NCI-H2196 treated with DMSO at 0.1 percent for 48 hours (cell line): Measurements from ENCODE around the gene PDE10A.
"Not testable (repeated sequence)": the region's sequence is repeated elsewhere in the genome, so short reads cannot be mapped to it uniquely, and the experiment has no call there.

Experiments
- DNase-seq: peaks from one replicate; lab custom pipeline; 2025; ENCODE audit not compliant: unreplicated experiment; lab: John Stamatoyannopoulos, UW

The PDE10A gene

DNA sequence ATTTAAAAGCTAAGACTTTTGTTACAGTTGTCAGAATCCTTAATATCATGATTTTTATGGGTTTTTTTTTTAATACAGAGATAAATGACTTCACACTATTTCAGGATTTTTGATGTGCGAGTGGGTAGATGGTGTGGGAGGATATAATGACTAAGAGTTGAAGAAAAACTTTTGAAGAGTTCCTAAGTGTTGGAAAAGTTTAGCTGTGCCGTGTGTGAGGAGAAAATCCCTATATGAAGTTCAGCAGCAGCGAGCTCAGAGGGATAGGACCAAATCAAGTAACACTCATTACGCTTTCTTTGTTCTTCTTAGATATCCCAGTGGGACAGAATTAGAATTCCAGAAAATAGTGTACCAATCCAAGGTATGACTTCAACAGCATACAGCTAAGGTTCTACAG lies 34.1 kb downstream of the PDE10A start:
- no peak for DNase-seq

DNA sequence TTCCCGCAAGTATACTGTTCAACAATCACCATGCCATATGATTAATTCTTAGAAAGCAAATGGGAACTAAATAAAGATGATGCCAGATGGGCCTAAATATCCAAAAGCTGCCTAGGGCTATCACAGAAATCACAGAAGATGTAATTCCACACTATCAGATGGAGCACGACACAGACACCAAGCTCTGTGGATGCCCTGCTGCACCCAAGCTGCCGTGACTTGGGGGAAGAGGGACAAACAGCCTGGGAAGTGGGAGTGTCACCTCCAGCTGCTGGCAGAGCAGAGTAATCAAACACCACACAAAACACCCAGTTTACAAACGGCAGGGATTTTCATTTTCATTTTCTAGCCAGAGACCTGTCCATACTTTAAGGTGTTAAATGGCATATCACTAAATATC lies 35.7 kb downstream of the PDE10A start:
- no peak for DNase-seq

DNA sequence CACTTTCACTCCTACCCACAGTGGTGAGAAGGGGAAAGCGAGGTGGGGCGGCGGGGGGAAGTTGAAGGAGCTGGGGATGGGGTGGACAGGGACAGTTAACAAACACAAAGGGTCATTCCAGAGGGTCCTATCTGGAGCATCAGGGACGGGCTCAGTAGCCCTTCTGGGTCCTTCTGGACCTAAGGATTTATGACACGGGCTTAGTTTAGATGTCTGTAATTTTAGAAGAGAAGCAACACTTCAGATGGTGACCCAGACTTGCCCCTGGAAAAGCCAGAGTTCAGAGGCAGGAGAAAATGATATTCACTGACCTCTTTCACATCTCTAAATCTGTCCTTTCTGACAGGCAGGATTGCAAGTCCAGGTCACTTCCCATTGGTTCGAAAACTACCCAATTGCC lies 36.3 kb downstream of the PDE10A start:
- DNase-seq: no peak

DNA sequence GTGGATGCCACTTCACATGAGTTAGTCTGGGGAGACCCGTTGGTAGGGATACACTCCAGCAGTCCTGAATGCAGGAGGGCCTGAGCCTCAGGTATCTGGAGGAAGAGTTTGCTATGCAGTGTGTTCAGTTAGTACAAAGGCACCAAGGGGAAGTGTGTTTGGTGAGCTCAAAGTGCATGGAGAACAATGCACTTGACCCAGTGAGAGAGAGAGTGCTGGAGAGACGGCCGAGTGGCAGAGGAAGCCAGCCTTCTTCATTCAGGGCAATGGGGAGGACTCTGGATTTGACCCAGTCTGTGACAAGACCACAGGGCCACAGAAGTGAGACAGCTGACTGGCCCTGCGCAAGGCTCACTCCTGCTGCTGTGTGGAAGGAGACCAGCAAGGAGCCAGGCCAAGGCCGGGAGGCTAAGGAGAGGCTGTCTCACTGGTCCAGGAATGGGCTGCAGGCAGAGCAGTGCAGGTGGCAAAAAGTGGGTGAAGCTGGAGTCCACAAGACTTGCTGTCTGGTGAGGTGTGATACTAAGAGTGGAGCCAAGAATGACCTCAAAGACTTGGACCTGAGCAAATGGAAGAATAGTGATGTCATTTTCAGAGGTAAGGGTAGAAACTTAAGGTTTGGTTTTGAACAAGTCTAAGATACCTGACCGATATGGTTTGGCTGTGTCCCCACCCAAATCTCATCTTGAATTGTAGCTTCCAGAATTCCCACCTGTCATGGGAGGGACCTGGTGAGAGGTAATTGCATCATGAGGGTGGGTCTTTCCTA lies 38.0 kb downstream of the PDE10A start:
- DNase-seq: no peak

DNA sequence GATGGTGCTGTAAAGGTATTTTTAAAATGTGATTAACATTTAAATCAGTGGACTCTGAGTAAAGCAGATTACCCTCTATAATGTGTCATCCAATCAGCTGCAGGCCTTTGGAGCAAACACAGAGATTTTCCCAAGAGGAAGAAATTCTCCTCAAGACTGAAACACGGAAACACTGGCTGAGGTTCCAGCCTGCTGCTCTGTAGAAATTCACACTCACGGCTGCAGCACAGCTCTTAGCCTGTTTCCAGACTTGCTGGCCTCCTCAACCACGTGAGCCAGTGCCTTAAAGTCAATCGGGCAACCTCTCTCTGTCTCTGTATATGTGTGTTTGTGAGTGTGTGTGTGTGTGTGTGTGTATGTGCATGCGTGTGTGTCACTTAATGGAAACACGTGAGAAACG lies 41.1 kb downstream of the PDE10A start:
- no peak for DNase-seq

DNA sequence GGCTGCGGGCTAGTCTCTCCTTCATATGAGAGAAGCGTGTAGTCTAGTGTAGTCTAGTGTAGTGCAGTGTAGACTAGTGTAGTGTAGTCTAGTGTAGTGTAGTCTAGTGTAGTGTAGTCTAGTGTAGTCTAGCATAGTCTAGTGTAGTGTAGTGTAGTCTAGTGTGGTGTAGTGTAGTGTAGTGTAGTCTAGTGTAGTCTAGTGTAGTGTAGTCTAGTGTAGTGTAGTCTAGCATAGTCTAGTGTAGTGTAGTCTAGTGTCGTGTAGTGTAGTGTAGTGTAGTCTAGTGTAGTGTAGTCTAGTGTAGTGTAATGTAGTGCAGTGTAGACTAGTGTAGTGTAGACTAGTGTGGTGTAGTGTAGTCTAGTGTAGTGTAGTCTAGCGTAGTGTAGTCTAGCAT lies 44.1 kb downstream of the PDE10A start:
- DNase-seq: not testable (repeated sequence)

DNA sequence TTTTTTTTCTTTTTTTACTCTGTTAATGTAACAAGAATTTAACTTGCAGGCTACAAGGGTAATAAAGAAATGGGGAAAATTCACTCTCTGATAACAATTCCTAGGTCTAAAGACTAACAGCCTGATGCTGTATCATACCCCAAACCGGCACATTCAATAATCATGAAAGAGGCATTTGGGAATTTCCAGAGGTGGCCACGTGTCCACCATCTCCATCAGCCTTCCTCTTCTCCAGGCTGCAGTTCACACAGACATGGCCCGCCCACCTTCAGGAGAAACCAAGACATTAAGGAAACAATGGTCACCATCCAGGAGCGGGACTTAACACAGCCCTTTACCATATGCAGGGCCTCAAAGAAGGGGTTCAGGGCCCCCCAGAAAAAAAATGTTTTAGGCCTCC lies 44.8 kb downstream of the PDE10A start:
- DNase-seq: no peak

DNA sequence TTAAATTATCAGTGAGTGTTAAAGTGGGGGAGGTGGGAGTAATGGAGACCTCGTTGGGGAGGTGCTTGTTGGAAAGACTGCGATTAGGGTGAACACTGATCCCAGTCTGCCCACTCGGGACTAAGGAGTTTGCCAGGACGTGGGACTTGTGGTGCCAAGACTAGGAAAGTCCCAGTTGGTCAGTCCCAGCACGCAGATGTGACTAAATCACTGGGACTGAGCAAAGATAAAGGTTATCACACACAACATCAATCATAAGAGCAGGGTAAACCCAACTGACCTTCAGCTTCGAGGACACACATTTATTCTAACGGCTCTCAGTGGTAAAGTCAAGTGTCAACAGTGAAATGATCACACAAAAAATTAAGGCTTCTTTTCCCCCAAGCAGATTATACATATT lies 45.5 kb downstream of the PDE10A start:
- DNase-seq: no peak

DNA sequence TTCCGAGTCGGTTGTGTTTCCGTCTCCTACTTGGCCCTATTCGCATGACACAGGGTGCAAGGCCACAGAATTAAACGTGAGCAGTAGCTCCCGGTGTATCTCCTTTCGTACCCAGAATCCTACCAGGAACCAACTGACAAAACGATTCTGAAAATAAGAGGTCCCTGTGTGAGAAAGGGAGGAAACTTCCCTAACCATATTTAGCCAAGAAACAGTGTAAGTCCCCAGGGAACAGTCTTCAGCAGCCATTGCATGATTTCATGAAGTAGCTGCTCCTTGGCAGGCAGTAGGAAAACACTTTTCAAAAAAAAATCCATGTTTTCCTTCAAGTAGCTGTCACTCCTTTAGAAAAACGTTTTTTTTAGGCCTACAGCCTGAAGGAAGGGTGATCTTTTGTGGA lies 46.9 kb downstream of the PDE10A start:
- DNase-seq: no peak

DNA sequence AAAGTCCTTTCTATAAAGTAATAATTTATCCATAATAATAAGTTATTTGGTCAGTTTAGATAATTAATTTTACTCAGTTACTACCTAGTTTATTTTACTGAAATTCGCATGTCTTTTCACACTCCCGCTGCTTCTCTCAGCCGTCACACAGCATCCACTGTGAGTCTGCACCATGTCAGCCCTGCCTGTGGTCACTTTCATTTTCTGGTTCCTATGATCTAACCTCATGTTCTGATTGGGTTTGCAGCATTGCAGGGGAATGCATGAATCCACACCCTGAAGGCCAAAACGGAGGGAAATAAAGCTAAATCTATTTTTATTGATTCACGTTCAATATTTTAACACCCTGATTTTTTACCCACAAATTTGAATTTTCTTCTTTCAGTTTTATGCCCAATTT lies 47.4 kb downstream of the PDE10A start:
- no peak for DNase-seq

DNA sequence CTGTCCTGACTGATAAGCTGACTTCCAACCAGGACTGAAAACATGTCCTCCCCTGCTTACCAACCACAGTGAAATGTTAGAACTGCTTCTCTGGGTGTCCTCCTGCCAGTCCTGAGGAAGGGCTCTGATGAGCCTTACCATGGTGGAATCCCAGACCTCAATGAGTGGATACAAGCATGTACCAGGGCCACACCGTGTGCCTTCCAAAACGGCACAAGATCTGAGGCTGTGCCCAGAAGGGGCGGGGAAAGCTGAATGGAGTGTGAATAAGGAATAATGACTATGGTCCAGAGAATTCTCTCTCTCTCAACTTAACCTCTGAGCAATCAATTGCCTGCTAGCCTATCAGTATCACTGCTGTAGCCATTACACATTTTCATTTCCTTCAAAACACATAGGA lies 51.7 kb downstream of the PDE10A start:
- DNase-seq: no peak

DNA sequence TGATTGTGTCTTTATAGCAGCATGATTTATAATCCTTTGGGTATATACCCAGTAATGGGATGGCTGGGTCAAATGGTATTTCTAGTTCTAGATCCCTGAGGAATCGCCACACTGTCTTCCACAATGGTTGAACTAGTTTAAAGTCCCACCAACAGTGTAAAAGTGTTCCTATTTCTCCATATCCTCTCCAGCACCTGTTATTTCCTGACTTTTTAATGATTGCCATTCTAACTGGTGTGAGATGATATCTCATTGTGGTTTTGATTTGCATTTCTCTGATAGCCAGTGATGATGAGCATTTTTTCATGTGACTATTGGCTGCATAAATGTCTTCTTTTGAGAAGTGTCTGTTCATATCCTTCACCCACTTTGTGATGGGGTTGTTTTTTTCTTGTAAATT lies 54.5 kb downstream of the PDE10A start:
- not testable (repeated sequence) for DNase-seq

DNA sequence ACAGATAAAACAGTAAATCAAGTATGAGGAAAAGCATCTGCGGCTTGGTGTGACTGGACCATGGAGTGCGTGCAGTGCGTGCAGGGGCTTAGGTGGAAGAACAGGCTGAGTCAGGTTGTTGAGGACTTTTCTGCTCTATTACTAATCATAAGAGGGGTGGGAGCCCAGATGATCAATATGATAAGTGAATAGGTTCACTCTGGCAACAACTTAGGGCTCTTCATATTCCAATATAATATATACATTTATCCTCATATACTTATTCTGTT lies 56.4 kb downstream of the PDE10A start:
- no peak for DNase-seq

DNA sequence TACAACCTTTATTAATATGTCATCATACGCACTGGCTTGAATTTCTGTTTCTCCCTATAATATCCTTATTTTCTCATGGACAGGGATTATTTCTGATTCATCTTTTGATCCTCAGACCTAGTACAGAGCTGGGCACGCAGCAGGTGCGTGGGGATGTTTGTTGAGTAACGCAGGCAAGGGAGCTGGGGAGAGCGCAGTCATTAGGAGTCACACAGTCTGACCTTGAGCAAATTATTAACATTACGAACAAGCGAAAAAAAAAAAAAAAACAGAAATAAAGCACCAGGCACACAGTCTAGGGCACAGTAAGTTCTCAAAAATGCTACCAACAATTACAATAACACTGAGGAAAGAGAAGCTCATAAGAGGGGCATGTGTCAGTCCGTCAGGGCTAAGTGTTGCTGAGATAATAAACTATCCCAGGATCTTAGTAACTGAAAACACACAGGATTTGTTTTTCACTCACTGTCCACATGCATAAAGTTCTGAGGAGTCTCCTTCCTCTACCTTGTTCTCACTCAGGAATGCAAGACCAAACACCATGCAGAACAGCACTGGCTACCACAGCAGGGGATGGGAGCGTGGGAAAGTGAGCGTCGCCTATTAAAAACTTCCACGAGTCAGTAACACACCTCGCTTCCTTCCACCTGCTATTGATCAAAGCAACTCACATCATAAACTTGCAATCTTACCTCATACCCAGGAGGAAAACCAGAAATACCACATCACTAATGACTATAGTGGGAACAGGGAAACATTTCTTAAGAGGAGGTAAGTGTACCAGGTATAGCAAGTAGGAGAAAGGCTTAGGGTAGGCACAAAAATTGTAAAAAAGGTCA lies 56.9 kb downstream of the PDE10A start:
- DNase-seq: no peak

DNA sequence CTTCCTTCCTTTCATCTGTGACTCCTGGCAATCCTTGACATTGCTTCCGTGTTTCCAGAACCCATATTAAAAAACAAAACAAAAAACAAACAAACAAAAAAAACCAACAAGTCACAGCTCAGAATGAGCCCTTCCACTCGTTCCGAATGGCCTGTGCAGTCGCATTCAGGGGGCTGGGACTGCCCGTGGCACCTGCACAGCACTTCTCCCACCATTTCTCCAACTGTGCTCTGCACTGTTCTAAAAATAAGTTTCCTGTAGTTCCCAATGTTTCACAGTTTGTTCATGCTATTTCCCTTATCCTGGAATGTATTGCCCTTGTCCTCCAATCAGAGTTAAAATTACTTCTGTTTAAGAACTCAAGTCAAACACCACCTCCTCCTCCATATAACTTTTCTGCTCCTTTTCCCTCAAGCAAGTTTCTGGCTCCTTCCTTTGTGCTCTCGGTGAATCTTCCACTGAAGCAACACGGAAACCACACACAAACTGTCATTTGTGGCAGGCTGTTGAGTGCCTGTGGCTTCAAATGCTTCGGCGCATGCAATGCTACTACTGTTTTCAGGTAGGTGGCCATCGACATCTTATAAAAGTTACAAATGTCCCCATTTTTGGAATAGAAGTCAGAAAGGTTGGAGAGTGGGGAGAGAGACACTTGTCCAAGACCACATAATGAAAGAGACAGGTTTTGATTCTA lies 57.7 kb downstream of the PDE10A start:
- no peak for DNase-seq

DNA sequence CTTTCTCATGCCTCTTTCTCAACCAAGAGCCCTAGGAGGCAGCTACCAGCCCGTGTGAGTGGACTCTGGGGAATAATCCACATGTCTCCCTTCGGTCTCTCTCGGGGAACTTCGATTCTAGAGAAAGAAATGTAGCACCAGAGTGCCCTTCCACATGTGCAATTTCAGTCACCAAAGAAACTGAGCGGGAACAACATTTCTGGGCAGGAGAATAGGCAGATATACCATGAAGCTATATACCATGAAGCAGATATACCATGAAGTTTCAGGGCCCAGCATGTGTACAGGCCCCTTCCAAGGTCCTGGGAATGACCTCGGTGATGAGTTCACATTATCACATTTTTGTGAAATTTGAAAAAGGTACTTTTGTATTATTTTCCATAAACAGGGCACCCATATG lies 60.8 kb downstream of the PDE10A start:
- DNase-seq: no peak

DNA sequence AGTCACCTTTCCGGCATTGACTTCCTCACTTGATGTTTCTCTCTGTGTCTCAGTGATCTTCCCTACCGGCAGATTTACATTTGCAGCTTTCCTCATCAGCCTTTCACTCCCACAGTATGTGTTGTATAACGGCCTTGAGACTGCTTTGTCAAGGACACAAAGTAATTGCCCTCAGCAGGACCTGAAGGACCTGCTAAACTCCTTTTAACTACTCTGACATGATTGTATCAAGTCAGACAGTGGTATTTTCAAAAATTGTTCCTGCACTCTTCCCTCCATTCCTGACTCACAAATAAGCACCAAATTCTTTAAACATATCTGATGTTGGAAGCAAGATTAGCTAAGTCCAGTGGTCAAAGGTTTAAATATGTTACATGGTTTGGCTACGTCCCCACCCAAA lies 62.4 kb downstream of the PDE10A start:
- DNase-seq: no peak

DNA sequence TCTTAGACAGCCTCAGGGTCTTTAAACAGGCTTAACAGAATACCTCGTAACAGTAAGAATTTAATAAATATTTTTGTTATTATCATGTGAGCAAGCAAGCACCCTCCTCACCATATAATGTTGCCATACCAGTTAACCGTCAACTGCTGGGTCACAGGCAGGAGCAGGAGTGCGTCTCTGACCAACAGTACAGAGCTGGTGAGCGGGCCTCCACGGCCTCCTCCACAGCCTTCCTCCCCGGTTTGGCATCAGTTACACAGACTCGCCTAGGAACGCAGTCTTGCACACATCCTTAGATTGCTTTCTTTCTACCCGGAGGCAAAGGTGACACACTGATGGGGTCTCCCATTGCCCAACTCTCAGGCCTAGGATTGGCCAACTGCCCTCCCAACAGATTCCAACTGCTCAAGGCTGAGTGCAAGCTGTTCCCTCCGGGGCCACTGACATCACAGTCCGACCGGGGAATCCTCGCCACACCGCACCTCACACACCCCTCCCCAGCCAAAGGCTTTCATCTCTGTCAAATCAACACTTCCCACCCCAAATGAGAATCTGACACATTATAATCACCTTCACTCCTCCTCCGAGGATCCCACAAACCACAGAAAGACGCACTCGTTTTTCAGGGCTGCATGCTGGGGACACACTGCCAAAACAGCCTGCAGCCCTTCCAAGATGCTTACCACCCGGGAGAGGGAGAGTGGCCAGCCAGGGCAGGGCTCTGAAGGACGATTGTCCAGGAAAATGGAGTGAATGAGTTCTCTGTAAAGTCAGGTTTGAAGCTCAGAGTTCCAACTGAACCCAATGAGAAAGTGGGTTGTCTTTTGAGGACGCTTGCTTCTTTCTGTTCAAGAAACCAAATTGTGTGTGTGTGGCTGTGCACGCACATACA lies 63.2 kb downstream of the PDE10A start:
- no peak for DNase-seq

DNA sequence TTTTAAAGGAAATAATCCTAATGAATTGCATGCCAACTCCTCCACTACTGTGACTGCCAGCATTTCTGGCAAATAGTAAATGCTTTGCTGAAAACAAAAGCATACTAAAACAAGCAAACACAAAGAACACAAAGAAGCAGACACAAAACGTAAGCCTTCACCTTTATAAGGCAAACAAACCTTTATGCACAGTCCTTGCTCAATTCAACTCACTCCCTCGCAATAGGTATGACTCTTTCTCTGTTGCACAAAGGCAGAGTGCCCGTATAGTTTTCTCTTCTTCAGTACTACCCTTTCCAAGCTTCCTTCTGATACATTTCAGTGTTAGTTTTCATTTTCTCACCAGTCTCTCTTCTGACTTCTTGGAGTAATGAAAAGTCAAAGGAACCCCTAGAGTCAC lies 63.9 kb downstream of the PDE10A start:
- no peak for DNase-seq

DNA sequence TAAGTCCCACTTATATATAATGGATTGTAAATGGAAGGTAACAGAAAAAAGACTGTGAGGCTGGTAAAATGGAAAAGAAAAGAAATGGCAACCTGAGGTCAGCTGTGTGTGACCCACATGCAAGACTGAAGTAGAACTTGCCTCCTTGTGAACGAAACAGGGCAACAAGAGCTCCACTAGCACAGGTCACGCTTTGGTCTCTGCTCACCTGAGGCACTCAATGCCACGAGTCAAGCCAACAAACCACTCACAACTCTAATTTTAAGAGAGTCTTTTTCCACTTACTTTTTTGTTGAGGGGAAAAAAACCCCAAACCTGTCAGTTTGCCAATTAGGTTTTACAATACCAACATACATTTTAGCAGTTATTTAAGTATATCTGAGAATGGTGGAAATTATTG lies 65.2 kb downstream of the PDE10A start:
- no peak for DNase-seq
